ENCODE measurements around the gene ZNF148.

ZNF148 gene

GRCh38 chr3:125213946-125214542 lies 161.1 kb downstream of the ZNF148 start:
- DNase-seq: no peak

- DNase-seq: no peak
Observed at GRCh38 chr3:125213364-125213755, 161.8 kb downstream of the ZNF148 start.

- no peak for DNase-seq
Observed at GRCh38 chr3:125212509-125213363, 162.4 kb downstream of the ZNF148 start, which contains the start of gene SLC12A8. Gene SLC12A8, minus strand, starts transcription at chr3:125212748. Its CDS starts 1,399 bp downstream, at chr3:125211349.

GRCh38 chr3:125212091-125212508 lies 163.0 kb downstream of the ZNF148 start:
- no peak for DNase-seq

- DNase-seq: no peak
Observed at GRCh38 chr3:125211523-125212090, 163.5 kb downstream of the ZNF148 start.

GRCh38 chr3:125207949-125208568 lies 167.1 kb downstream of the ZNF148 start:
- DNase-seq: no peak

GRCh38 chr3:125207507-125207906 lies 167.6 kb downstream of the ZNF148 start:
- no peak for DNase-seq

- DNase-seq: no peak
Observed at GRCh38 chr3:125206934-125207333, 168.2 kb downstream of the ZNF148 start.

- no peak for DNase-seq
Observed at GRCh38 chr3:125203731-125204130, 171.4 kb downstream of the ZNF148 start.

- no peak for DNase-seq
Observed at GRCh38 chr3:125202197-125202596, 172.9 kb downstream of the ZNF148 start.

- no peak for DNase-seq
Observed at GRCh38 chr3:125200731-125201139, 174.4 kb downstream of the ZNF148 start.

- DNase-seq: peak; percentile 81
Observed at GRCh38 chr3:125194849-125195601, 180.1 kb downstream of the ZNF148 start.

GRCh38 chr3:125194061-125194848 lies 180.9 kb downstream of the ZNF148 start:
- DNase-seq: no peak

GRCh38 chr3:125192190-125193035 lies 182.7 kb downstream of the ZNF148 start:
- DNase-seq: no peak

- no peak for DNase-seq
Observed at GRCh38 chr3:125191730-125192129, 183.4 kb downstream of the ZNF148 start.

- DNase-seq: no peak
Observed at GRCh38 chr3:125191256-125191655, 183.9 kb downstream of the ZNF148 start.

- no peak for DNase-seq
Observed at GRCh38 chr3:125190786-125191185, 184.3 kb downstream of the ZNF148 start.

- no peak for DNase-seq
Observed at GRCh38 chr3:125189378-125190165, 185.6 kb downstream of the ZNF148 start.

- DNase-seq: no peak
Observed at GRCh38 chr3:125188955-125189354, 186.2 kb downstream of the ZNF148 start.

- DNase-seq: no peak
Observed at GRCh38 chr3:125187599-125187910, 187.6 kb downstream of the ZNF148 start.

All from femur (tissue), 1 donor.